Liver (tissue), 9 donors: Measurements from ENCODE around the gene CFAP53. TPM values are rescaled to one million over a fixed set of nuclear protein-coding genes. Genes with fewer than 3 reads are reported as not detected.
A peak's percentile ranks its signal among the peaks of the same experiment; 100 is the strongest.
"Not testable (repeated sequence)": the region's sequence is repeated elsewhere in the genome, so short reads cannot be mapped to it uniquely, and the experiment has no call there.

ENCODE experiments used
- DNase-seq: peaks from one replicate; pipeline ENCODE4 v3.0.0-alpha.2; 2017; ENCODE audit warnings: low spot score
- H3K27ac ChIP-seq, 2 donors: one replicate each; pipeline ENCODE4 v1.7.0; 2013; ENCODE audit warnings: inconsistent platforms in 2 of 2, low read length in 2 of 2, control low read depth in 1 of 2, low read depth in 1 of 2, mild to moderate bottlenecking in 1 of 2
- H3K27me3 ChIP-seq, 4 donors: one replicate each; pipeline versions ENCODE4 v1.6.1 to v1.7.0; 2013; ENCODE audit warnings: low read length in 3 of 4, inconsistent platforms in 1 of 4, mild to moderate bottlenecking in 1 of 4, moderate library complexity in 1 of 4; ENCODE audit not compliant: control insufficient read depth in 4 of 4, insufficient read depth in 4 of 4
- H3K36me3 ChIP-seq, 4 donors: one replicate each; pipeline versions ENCODE4 v1.6.1 to v1.7.0; 2013; ENCODE audit warnings: low read length in 3 of 4, mild to moderate bottlenecking in 3 of 4, low read depth in 1 of 4, moderate library complexity in 1 of 4; ENCODE audit not compliant: control insufficient read depth in 4 of 4, insufficient read depth in 3 of 4
- H3K4me1 ChIP-seq, 4 donors: one replicate each; pipeline versions ENCODE4 v1.6.1 to v1.7.0; 2013; ENCODE audit warnings: low read length in 3 of 4, mild to moderate bottlenecking in 3 of 4, moderate library complexity in 1 of 4; ENCODE audit not compliant: control insufficient read depth in 4 of 4, insufficient read depth in 4 of 4
- H3K4me3 ChIP-seq, 3 donors: one replicate each; pipeline versions ENCODE4 v1.6.1 to v1.7.0; 2013; ENCODE audit warnings: low read length in 3 of 3, control low read depth in 1 of 3, low read depth in 1 of 3, mild to moderate bottlenecking in 1 of 3
- H3K9ac ChIP-seq, 2 donors: one replicate each; pipeline ENCODE4 v1.7.0; 2013; ENCODE audit warnings: low read length in 2 of 2, mild to moderate bottlenecking in 2 of 2, moderate library complexity in 2 of 2, control low read depth in 1 of 2, low read depth in 1 of 2
- H3K9me3 ChIP-seq, 4 donors: one replicate each; pipeline versions ENCODE4 v1.6.1 to v1.7.0; 2013; ENCODE audit warnings: low read length in 3 of 4; ENCODE audit not compliant: control insufficient read depth in 4 of 4
- EGR1 ChIP-seq, 2 donors: IDR thresholded peaks; 2 replicates each; pipeline ENCODE4 v1.6.1; 2016 to 2018; ENCODE audit warnings: antibody characterized with exemption in 2 of 2, low read depth in 2 of 2
- FOXA1 ChIP-seq: IDR thresholded peaks from 2 replicates; pipeline ENCODE4 v1.6.1; 2016; ENCODE audit warnings: antibody characterized with exemption
- FOXA2 ChIP-seq: IDR thresholded peaks from 2 replicates; pipeline ENCODE4 v1.6.1; 2016; ENCODE audit warnings: antibody characterized with exemption
- GABPA ChIP-seq, 2 donors: IDR thresholded peaks in 1 of 2; conservative IDR thresholded peaks in 1 of 2; 2 replicates each; pipeline ENCODE4 v1.6.1; 2016; ENCODE audit warnings: antibody characterized with exemption in 2 of 2, mild to moderate bottlenecking in 1 of 2, moderate library complexity in 1 of 2
- HNF4A ChIP-seq, 2 donors: conservative IDR thresholded peaks; 2 replicates each; pipeline ENCODE4 v1.6.1; 2016; ENCODE audit warnings: antibody characterized with exemption in 2 of 2, mild to moderate bottlenecking in 2 of 2
- HNF4G ChIP-seq: IDR thresholded peaks from 2 replicates; pipeline ENCODE4 v1.6.1; 2016; ENCODE audit warnings: antibody characterized with exemption
- JUND ChIP-seq, 2 donors: IDR thresholded peaks; 2 replicates each; pipeline ENCODE4 v1.6.1; 2016; ENCODE audit warnings: antibody characterized with exemption in 2 of 2
- MAX ChIP-seq: IDR thresholded peaks from 2 replicates; pipeline ENCODE4 v1.6.1; 2016; ENCODE audit warnings: antibody characterized with exemption
- NR2F2 ChIP-seq: IDR thresholded peaks from 2 replicates; pipeline ENCODE4 v1.6.1; 2016; ENCODE audit warnings: antibody characterized with exemption
- RAD21 ChIP-seq, 2 donors: IDR thresholded peaks; 2 replicates each; pipeline ENCODE4 v1.6.1; 2016; ENCODE audit warnings: antibody characterized with exemption in 2 of 2, mild to moderate bottlenecking in 2 of 2
- TAF1 ChIP-seq: conservative IDR thresholded peaks from 2 replicates; pipeline ENCODE4 v1.6.1; 2016; ENCODE audit warnings: antibody characterized with exemption, mild to moderate bottlenecking
- WGBS: extraction: QIAGEN DNeasy Blood & Tissue Kit; methylation state at CpG from one replicate; pipeline ENCODE4 v1.1.7; 2013; 5-methylcytosine and 5-hydroxymethylcytosine counted together
- polyA plus RNA-seq, 2 donors: library from polyadenylated mRNA; stranded (reverse) in 1 of 2; unstranded in 1 of 2; fragments of 200-250 nt in 1 of 2; fragments of >200 nt in 1 of 2; fragmentation: Nextera tagmentation in 1 of 2; extraction: Ambion mirVana in 1 of 2; gene quantifications; one replicate each; pipeline versions ENCODE4 v1.2.1 to v1.2.3, GENCODE V29; 2013 to 2015
- total RNA-seq, 2 donors: library from RNA; depleted of rRNA; stranded (reverse); fragments of >200 nt; gene quantifications; one replicate each; pipeline ENCODE4 v1.2.3, GENCODE V29; 2014
- donor health status: healthy.
- donor health status: healthy.
- donor health status: healthy.
- donor health status: healthy.
- donor health status: healthy.

The CFAP53 gene
- total and polyA plus RNA-seq, 4 donors = 0.05 to 0.14 (median 0.09) TPM

GRCh38 chr18:50249576-50249975, 16.7 kb downstream of the CFAP53 start:
- Histone ChIP-seq H3K27ac (no peak overlapping the region), H3K36me3 (no peaks in the 10 kb centered on the region), H3K4me3 (no peak overlapping the region), H3K9me3 (no peaks in the 10 kb centered on the region), H3K27me3 (no peaks in the 10 kb centered on the region), H3K9ac (no peak overlapping the region), H3K4me1 (no peaks in the 10 kb centered on the region)
- no peak for TF ChIP-seq TAF1
- no peak for TF ChIP-seq FOXA1
- TF ChIP-seq HNF4G = no peak
- TF ChIP-seq MAX = no peak
- TF ChIP-seq RAD21 (IDR thresholded peaks at IDR 0.05) = no peak
- no peak for DNase-seq

- Histone ChIP-seq H3K9ac (no peak overlapping the region), H3K4me3 (no peak overlapping the region), H3K27me3 (no peaks in the 10 kb centered on the region), H3K9me3 (no peaks in the 10 kb centered on the region), H3K4me1 (no peaks in the 10 kb centered on the region), H3K36me3 (no peaks in the 10 kb centered on the region), H3K27ac (no peak overlapping the region)
- no peak for DNase-seq
- no peak for TF ChIP-seq RAD21 (IDR thresholded peaks at IDR 0.05)
- no peak for TF ChIP-seq NR2F2
- TF ChIP-seq GABPA (IDR thresholded peaks at IDR 0.05 in 1 of 2, conservative IDR thresholded peaks at IDR 0.05 in 1 of 2) = no peak
- peak; percentile 60 to 71 for TF ChIP-seq HNF4A (conservative IDR thresholded peaks at IDR 0.05)
- no peak for TF ChIP-seq JUND (IDR thresholded peaks at IDR 0.05)
- no peak for TF ChIP-seq MAX
Measured at GRCh38 chr18:50247561-50247960, 18.7 kb downstream of the CFAP53 start.

GRCh38 chr18:50241768-50242167, 24.5 kb downstream of the CFAP53 start:
- WGBS = 78% methylated on average over 8 of the region's 8 CpGs
- H3K4me3 ChIP-seq, H3K4me1 ChIP-seq, H3K9me3 ChIP-seq, H3K27ac ChIP-seq, DNase-seq, H3K27me3 ChIP-seq, H3K9ac ChIP-seq, H3K36me3 ChIP-seq: not testable (repeated sequence)

GRCh38 chr18:50240080-50240563, 26.2 kb downstream of the CFAP53 start:
- H3K4me1 ChIP-seq = no peaks in the 10 kb centered on the region
- TF ChIP-seq RAD21 (IDR thresholded peaks at IDR 0.05) (no peak), FOXA2 (no peak), EGR1 (IDR thresholded peaks at IDR 0.05; ENCODE audit: low read depth in 2 of 2) (no peak)
- no peak overlapping the region for H3K9ac ChIP-seq
- no peaks in the 10 kb centered on the region for H3K9me3 ChIP-seq
- 90% methylated on average over 3 of the region's 3 CpGs for WGBS
- no peaks in the 10 kb centered on the region for H3K36me3 ChIP-seq
- DNase-seq = no peak
- H3K27ac ChIP-seq = no peak overlapping the region
- no peaks in the 10 kb centered on the region for H3K27me3 ChIP-seq
- H3K4me3 ChIP-seq = no peak overlapping the region
